GM23338 (cell line): Measurements from ENCODE around the gene ZDHHC8. TPM values are rescaled to one million over a fixed set of nuclear protein-coding genes. Genes with fewer than 3 reads are reported as not detected.

Source experiments
- ATAC-seq: fragments of 200-7000 bp; cut with Tn5 transposase; 3 replicates; pipeline ENCODE4 v1.9.1; 2020
- DNase-seq: peaks from one replicate; pipeline ENCODE4 v3.0.0-alpha.2; 2015; ENCODE audit warnings: low spot score
- H2AFZ ChIP-seq: fragments of 200-600 bp; sonication (generic); 2 replicates; pipeline ENCODE4 v1.8.0; 2016; ENCODE audit warnings: antibody characterized with exemption, mild to moderate bottlenecking, moderate library complexity
- H3F3A ChIP-seq: fragments of 200-600 bp; sonication (generic); replicated peaks from 2 replicates; pipeline ENCODE4 v1.8.0; 2017; ENCODE audit warnings: antibody characterized with exemption, mixed run types, low read depth
- H3K27ac ChIP-seq: fragments of 200-600 bp; sonication (generic); 2 replicates; pipeline ENCODE4 v1.6.1; 2016; ENCODE audit warnings: low read depth
- H3K27me3 ChIP-seq: fragments of 200-600 bp; sonication (generic); 2 replicates; pipeline ENCODE4 v1.8.0; 2016; ENCODE audit warnings: mild to moderate bottlenecking, mixed run types, moderate library complexity; ENCODE audit not compliant: insufficient read depth
- H3K36me3 ChIP-seq: fragments of 200-600 bp; sonication (generic); 2 replicates; pipeline ENCODE4 v1.8.0; 2016; ENCODE audit warnings: mild to moderate bottlenecking; ENCODE audit not compliant: insufficient read depth
- H3K4me1 ChIP-seq: fragments of 200-600 bp; sonication (generic); 2 replicates; pipeline ENCODE4 v1.8.0; 2016; ENCODE audit warnings: mild to moderate bottlenecking, moderate library complexity; ENCODE audit not compliant: insufficient read depth
- H3K4me2 ChIP-seq: fragments of 200-600 bp; sonication (generic); 2 replicates; pipeline ENCODE4 v1.7.1; 2017; ENCODE audit warnings: mixed run types
- H3K4me3 ChIP-seq: fragments of 200-600 bp; sonication (generic); 2 replicates; pipeline ENCODE4 v1.6.1; 2016; ENCODE audit warnings: mixed run types
- H3K79me2 ChIP-seq: fragments of 200-600 bp; sonication (generic); replicated peaks from 2 replicates; pipeline ENCODE4 v1.8.0; 2017; ENCODE audit warnings: mild to moderate bottlenecking; ENCODE audit not compliant: insufficient read depth
- H3K9me2 ChIP-seq: fragments of 200-600 bp; sonication (generic); 2 replicates; pipeline ENCODE4 v1.8.0; 2017; ENCODE audit not compliant: insufficient read depth
- H4K20me1 ChIP-seq: fragments of 200-600 bp; sonication (generic); replicated peaks from 2 replicates; pipeline ENCODE4 v1.8.0; 2017; ENCODE audit warnings: mild to moderate bottlenecking; ENCODE audit not compliant: insufficient read depth
- H3K27ac Mint-ChIP-seq: 2 replicates; pipeline ENCODE4 v1.8.0; 2020; ENCODE audit warnings: inconsistent platforms, mild to moderate bottlenecking, moderate library complexity, mixed read lengths
- H3K27me3 Mint-ChIP-seq: 3 replicates; pipeline ENCODE4 v1.8.0; 2022; ENCODE audit warnings: low read depth, mild to moderate bottlenecking, moderate library complexity, mixed read lengths, inconsistent platforms; ENCODE audit not compliant: insufficient read depth, poor library complexity
- H3K36me3 Mint-ChIP-seq: 3 replicates; pipeline ENCODE4 v1.8.0; 2021; ENCODE audit warnings: low read depth, mild to moderate bottlenecking, inconsistent platforms, moderate library complexity, mixed read lengths
- H3K4me1 Mint-ChIP-seq: 3 replicates; pipeline ENCODE4 v1.8.0; 2020; ENCODE audit warnings: mild to moderate bottlenecking, inconsistent platforms, mixed read lengths
- H3K4me3 Mint-ChIP-seq: 3 replicates; pipeline ENCODE4 v1.8.0; 2021; ENCODE audit warnings: moderate library complexity, mild to moderate bottlenecking, inconsistent platforms, mixed read lengths
- H3K9me3 Mint-ChIP-seq: 3 replicates; pipeline ENCODE4 v1.8.0; 2020; ENCODE audit warnings: moderate library complexity, mild to moderate bottlenecking, inconsistent platforms, mixed read lengths
- CREB1 ChIP-seq: fragments of 250-450 bp; sonication (Bioruptor Pico); IDR thresholded peaks from 2 replicates; pipeline ENCODE4 v1.5.0; 2020; ENCODE audit warnings: low read depth, mild to moderate bottlenecking, moderate library complexity
- EZH2 ChIP-seq: fragments of 200-600 bp; sonication (generic); IDR thresholded peaks from one replicate; pipeline ENCODE4 v1.8.0; 2017; ENCODE audit warnings: antibody characterized with exemption, mild to moderate bottlenecking, low read depth; ENCODE audit not compliant: unreplicated experiment
- EZH2phosphoT487 ChIP-seq: fragments of 200-600 bp; sonication (generic); IDR thresholded peaks from one replicate; pipeline ENCODE4 v1.8.1; 2018; ENCODE audit warnings: antibody characterized with exemption; ENCODE audit not compliant: unreplicated experiment
- JUNB ChIP-seq: IDR thresholded peaks from one replicate; pipeline ENCODE4 v1.6.1; 2016; ENCODE audit warnings: antibody characterized with exemption; ENCODE audit not compliant: unreplicated experiment
- NANOG ChIP-seq: IDR thresholded peaks from 2 replicates; pipeline ENCODE4 v1.6.1; 2016; ENCODE audit warnings: antibody characterized with exemption, borderline replicate concordance
- POLR2AphosphoS5 ChIP-seq: IDR thresholded peaks from 2 replicates; pipeline ENCODE4 v1.6.1; 2016; ENCODE audit warnings: antibody characterized with exemption, low read depth
- STAT1 ChIP-seq: IDR thresholded peaks from one replicate; pipeline ENCODE4 v1.6.1; 2016; ENCODE audit warnings: antibody characterized with exemption; ENCODE audit not compliant: unreplicated experiment
- ZNF114 ChIP-seq: fragments of 250-450 bp; sonication (Bioruptor Pico); IDR thresholded peaks from 2 replicates; pipeline ENCODE4 v1.5.0; 2020; ENCODE audit warnings: mild to moderate bottlenecking, moderate library complexity
- ZNF331 ChIP-seq: fragments of 250-450 bp; sonication (Bioruptor Pico); IDR thresholded peaks from 2 replicates; pipeline ENCODE4 v1.5.0; 2020; ENCODE audit warnings: low read depth, mild to moderate bottlenecking, moderate library complexity
- polyA plus RNA-seq: library from polyadenylated mRNA; unstranded; fragments of >200 nt; fragmentation: Nextera tagmentation; extraction: Ambion mirVana; gene quantifications from 2 replicates; pipeline ENCODE4 v1.2.1, GENCODE V29; 2016
- total RNA-seq: library from RNA; depleted of rRNA; stranded (reverse); fragments of >200 nt; shearing (Covaris generic); gene quantifications from 2 replicates; pipeline ENCODE4 v1.2.3, GENCODE V29; 2014
- TF ChIP-seq, protein P1 (sequence below): IDR thresholded peaks from one replicate; pipeline ENCODE4 v1.6.1; 2018; ENCODE audit warnings: antibody characterized with exemption; ENCODE audit not compliant: unreplicated experiment
- TF ChIP-seq, protein P2 (sequence below): IDR thresholded peaks from 2 replicates; pipeline ENCODE4 v1.6.1; 2016; ENCODE audit warnings: antibody characterized with exemption
- TF ChIP-seq, protein P3 (sequence below), 2 experiments: fragments of 200-600 bp in 1 of 2; sonication (generic) in 1 of 2; conservative IDR thresholded peaks; 2 replicates each; pipeline versions ENCODE4 v1.5.1 to v1.6.1; 2016 to 2017; ENCODE audit warnings: antibody characterized with exemption in 2 of 2, low read depth in 2 of 2, mild to moderate bottlenecking in 2 of 2, moderate library complexity in 1 of 2
- TF ChIP-seq, protein P4 (sequence below): fragments of 250-450 bp; sonication (Bioruptor Pico); IDR thresholded peaks from 2 replicates; pipeline ENCODE4 v1.5.0; 2020; ENCODE audit warnings: mild to moderate bottlenecking, moderate library complexity

Gene ZDHHC8
- total and polyA plus RNA-seq, 2 experiments from 2014 or later, result 13.7 to 47.6 TPM

DNA sequence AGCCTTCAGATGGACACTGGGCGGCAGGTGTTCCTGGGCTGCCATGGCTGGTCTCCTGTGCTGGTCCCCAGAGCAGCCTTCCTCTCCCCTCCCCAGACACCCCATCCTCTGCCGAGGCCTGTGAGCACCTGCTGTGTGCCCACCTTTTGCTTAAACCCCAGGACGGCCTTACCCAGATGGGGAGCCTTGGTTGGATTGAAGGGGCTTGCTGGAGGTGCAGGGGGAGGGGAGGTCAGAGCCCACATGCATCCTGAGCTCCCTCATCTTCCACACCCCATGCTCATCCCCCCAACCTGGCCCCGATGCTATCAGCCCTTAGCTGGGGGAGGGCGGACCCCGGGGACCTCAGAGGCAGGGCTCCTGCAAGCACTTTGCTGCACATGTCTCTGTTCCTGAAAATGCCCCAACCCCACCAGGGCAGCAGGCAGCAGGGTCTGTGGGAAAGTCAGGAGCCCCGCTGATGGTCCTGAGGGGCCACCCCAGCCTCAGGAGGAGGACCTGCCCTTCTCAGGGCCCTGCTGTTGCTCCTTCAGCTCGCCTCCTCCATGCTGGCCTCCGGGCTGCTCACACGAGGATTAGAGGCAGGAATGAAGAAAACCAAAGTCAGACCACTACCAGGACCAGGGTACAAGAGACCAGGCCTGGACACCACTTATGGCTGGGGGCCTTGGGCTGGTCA, 60.8 kb downstream of the ZDHHC8 start:
- no peak for TF ChIP-seq NANOG
- TF ChIP-seq CREB1 (CRISPR knock-in tag), result no peak
- TF ChIP-seq, protein P1, sequence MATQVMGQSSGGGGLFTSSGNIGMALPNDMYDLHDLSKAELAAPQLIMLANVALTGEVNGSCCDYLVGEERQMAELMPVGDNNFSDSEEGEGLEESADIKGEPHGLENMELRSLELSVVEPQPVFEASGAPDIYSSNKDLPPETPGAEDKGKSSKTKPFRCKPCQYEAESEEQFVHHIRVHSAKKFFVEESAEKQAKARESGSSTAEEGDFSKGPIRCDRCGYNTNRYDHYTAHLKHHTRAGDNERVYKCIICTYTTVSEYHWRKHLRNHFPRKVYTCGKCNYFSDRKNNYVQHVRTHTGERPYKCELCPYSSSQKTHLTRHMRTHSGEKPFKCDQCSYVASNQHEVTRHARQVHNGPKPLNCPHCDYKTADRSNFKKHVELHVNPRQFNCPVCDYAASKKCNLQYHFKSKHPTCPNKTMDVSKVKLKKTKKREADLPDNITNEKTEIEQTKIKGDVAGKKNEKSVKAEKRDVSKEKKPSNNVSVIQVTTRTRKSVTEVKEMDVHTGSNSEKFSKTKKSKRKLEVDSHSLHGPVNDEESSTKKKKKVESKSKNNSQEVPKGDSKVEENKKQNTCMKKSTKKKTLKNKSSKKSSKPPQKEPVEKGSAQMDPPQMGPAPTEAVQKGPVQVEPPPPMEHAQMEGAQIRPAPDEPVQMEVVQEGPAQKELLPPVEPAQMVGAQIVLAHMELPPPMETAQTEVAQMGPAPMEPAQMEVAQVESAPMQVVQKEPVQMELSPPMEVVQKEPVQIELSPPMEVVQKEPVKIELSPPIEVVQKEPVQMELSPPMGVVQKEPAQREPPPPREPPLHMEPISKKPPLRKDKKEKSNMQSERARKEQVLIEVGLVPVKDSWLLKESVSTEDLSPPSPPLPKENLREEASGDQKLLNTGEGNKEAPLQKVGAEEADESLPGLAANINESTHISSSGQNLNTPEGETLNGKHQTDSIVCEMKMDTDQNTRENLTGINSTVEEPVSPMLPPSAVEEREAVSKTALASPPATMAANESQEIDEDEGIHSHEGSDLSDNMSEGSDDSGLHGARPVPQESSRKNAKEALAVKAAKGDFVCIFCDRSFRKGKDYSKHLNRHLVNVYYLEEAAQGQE, result no peak
- no peak for TF ChIP-seq POLR2AphosphoS5
- TF ChIP-seq ZNF331, result no peak
- TF ChIP-seq, protein P2, sequence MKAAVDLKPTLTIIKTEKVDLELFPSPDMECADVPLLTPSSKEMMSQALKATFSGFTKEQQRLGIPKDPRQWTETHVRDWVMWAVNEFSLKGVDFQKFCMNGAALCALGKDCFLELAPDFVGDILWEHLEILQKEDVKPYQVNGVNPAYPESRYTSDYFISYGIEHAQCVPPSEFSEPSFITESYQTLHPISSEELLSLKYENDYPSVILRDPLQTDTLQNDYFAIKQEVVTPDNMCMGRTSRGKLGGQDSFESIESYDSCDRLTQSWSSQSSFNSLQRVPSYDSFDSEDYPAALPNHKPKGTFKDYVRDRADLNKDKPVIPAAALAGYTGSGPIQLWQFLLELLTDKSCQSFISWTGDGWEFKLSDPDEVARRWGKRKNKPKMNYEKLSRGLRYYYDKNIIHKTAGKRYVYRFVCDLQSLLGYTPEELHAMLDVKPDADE, result no peak
- no peak for TF ChIP-seq JUNB
- no peak for TF ChIP-seq EZH2
- TF ChIP-seq STAT1, result no peak
- TF ChIP-seq, protein P3, sequence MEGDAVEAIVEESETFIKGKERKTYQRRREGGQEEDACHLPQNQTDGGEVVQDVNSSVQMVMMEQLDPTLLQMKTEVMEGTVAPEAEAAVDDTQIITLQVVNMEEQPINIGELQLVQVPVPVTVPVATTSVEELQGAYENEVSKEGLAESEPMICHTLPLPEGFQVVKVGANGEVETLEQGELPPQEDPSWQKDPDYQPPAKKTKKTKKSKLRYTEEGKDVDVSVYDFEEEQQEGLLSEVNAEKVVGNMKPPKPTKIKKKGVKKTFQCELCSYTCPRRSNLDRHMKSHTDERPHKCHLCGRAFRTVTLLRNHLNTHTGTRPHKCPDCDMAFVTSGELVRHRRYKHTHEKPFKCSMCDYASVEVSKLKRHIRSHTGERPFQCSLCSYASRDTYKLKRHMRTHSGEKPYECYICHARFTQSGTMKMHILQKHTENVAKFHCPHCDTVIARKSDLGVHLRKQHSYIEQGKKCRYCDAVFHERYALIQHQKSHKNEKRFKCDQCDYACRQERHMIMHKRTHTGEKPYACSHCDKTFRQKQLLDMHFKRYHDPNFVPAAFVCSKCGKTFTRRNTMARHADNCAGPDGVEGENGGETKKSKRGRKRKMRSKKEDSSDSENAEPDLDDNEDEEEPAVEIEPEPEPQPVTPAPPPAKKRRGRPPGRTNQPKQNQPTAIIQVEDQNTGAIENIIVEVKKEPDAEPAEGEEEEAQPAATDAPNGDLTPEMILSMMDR (conservative IDR thresholded peaks at IDR 0.05; ENCODE audit: low read depth in 2 of 2), result no peak
- TF ChIP-seq ZNF114 (CRISPR knock-in tag), result no peak
- TF ChIP-seq, protein P4, sequence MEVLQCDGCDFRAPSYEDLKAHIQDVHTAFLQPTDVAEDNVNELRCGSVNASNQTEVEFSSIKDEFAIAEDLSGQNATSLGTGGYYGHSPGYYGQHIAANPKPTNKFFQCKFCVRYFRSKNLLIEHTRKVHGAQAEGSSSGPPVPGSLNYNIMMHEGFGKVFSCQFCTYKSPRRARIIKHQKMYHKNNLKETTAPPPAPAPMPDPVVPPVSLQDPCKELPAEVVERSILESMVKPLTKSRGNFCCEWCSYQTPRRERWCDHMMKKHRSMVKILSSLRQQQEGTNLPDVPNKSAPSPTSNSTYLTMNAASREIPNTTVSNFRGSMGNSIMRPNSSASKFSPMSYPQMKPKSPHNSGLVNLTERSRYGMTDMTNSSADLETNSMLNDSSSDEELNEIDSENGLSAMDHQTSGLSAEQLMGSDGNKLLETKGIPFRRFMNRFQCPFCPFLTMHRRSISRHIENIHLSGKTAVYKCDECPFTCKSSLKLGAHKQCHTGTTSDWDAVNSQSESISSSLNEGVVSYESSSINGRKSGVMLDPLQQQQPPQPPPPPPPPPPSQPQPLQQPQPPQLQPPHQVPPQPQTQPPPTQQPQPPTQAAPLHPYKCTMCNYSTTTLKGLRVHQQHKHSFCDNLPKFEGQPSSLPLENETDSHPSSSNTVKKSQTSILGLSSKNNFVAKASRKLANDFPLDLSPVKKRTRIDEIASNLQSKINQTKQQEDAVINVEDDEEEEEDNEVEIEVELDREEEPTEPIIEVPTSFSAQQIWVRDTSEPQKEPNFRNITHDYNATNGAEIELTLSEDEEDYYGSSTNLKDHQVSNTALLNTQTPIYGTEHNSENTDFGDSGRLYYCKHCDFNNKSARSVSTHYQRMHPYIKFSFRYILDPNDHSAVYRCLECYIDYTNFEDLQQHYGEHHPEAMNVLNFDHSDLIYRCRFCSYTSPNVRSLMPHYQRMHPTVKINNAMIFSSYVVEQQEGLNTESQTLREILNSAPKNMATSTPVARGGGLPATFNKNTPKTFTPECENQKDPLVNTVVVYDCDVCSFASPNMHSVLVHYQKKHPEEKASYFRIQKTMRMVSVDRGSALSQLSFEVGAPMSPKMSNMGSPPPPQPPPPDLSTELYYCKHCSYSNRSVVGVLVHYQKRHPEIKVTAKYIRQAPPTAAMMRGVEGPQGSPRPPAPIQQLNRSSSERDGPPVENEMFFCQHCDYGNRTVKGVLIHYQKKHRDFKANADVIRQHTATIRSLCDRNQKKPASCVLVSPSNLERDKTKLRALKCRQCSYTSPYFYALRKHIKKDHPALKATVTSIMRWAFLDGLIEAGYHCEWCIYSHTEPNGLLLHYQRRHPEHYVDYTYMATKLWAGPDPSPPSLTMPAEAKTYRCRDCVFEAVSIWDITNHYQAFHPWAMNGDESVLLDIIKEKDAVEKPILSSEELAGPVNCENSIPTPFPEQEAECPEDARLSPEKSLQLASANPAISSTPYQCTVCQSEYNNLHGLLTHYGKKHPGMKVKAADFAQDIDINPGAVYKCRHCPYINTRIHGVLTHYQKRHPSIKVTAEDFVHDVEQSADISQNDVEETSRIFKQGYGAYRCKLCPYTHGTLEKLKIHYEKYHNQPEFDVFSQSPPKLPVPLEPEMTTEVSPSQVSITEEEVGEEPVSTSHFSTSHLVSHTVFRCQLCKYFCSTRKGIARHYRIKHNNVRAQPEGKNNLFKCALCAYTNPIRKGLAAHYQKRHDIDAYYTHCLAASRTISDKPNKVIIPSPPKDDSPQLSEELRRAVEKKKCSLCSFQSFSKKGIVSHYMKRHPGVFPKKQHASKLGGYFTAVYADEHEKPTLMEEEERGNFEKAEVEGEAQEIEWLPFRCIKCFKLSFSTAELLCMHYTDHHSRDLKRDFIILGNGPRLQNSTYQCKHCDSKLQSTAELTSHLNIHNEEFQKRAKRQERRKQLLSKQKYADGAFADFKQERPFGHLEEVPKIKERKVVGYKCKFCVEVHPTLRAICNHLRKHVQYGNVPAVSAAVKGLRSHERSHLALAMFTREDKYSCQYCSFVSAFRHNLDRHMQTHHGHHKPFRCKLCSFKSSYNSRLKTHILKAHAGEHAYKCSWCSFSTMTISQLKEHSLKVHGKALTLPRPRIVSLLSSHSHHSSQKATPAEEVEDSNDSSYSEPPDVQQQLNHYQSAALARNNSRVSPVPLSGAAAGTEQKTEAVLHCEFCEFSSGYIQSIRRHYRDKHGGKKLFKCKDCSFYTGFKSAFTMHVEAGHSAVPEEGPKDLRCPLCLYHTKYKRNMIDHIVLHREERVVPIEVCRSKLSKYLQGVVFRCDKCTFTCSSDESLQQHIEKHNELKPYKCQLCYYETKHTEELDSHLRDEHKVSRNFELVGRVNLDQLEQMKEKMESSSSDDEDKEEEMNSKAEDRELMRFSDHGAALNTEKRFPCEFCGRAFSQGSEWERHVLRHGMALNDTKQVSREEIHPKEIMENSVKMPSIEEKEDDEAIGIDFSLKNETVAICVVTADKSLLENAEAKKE (CRISPR knock-in tag), result no peak
- no peak for TF ChIP-seq EZH2phosphoT487
- H3K27ac ChIP-seq, result no peak overlapping the region
- no peaks in the 10 kb centered on the region for H4K20me1 ChIP-seq
- Mint-ChIP-seq H3K4me3 (no peak overlapping the region), H3K9me3 (no peaks in the 10 kb centered on the region), H3K36me3 (no peaks in the 10 kb centered on the region), H3K27me3 (peaks cover 6% of the 10 kb centered on the region), H3K4me1 (no peaks in the 10 kb centered on the region; the same call in 2 of the 3 replicates), H3K27ac (no peak overlapping the region)
- DNase-seq (no peak), ATAC-seq (no peak)
- H3K4me3 ChIP-seq, result no peak overlapping the region
- no peak overlapping the region for H3K4me2 ChIP-seq
- no peaks in the 10 kb centered on the region for H3F3A ChIP-seq
- H3K4me1 ChIP-seq, result no peaks in the 10 kb centered on the region
- H3K79me2 ChIP-seq, result no peaks in the 10 kb centered on the region
- H2AFZ ChIP-seq, result no peak overlapping the region
- H3K9me2 ChIP-seq, result no peaks in the 10 kb centered on the region
- no peaks in the 10 kb centered on the region for H3K36me3 ChIP-seq
- no peaks in the 10 kb centered on the region for H3K27me3 ChIP-seq
